HAP-1 (cell line): Measurements from ENCODE around the gene CLASP1.

ENCODE experiments used
- DNase-seq, 2 experiments: peaks; one replicate each; pipeline ENCODE4 v3.0.0-alpha.2; 2016 to 2020; ENCODE audit warnings: low spot score in 2 of 2
- H3K27me3 ChIP-seq: fragments of 250-450 bp; sonication (Bioruptor Pico); 2 replicates; pipeline ENCODE4 v1.5.1; 2020; ENCODE audit warnings: low read depth, mild to moderate bottlenecking, moderate library complexity
- H3K36me3 ChIP-seq: fragments of 250-450 bp; sonication (Bioruptor Pico); replicated peaks from 2 replicates; pipeline ENCODE4 v1.5.1; 2020; ENCODE audit warnings: mild to moderate bottlenecking
- H3K4me1 ChIP-seq: fragments of 250-450 bp; sonication (Bioruptor Pico); 2 replicates; pipeline ENCODE4 v1.5.1; 2020; ENCODE audit warnings: mild to moderate bottlenecking
- H3K4me3 ChIP-seq: fragments of 250-450 bp; sonication (Bioruptor Pico); 2 replicates; pipeline ENCODE4 v1.5.1; 2020; ENCODE audit warnings: mild to moderate bottlenecking, moderate library complexity
- H3K9me3 ChIP-seq: fragments of 250-450 bp; sonication (Bioruptor Pico); 2 replicates; pipeline ENCODE4 v1.5.1; 2020; ENCODE audit warnings: mild to moderate bottlenecking, moderate library complexity
- in situ Hi-C: fragments of 300-500 bp; cut with MboI; formaldehyde crosslinking; loops from 3 replicates; pipeline ENCODE4 v1.14.3; 2020; ENCODE audit warnings: low sequenced_read_pairs, inconsistent platforms, mixed read lengths

CLASP1 gene

GRCh38 chr2:121599963-121600651 lies 49.2 kb downstream of the CLASP1 start:
- Histone ChIP-seq H3K36me3 (peaks cover 8% of the 10 kb centered on the region), H3K4me1 (peaks cover 27% of the 10 kb centered on the region), H3K27me3 (no peaks in the 10 kb centered on the region), H3K9me3 (no peaks in the 10 kb centered on the region), H3K4me3 (no peak overlapping the region)
- no peak for DNase-seq
- in situ Hi-C loops = no loop called here

- no peaks in the 10 kb centered on the region for H3K9me3 ChIP-seq
- in situ Hi-C loops = no loop called here
- DNase-seq = no peak
- peaks cover 27% of the 10 kb centered on the region for H3K4me1 ChIP-seq
- peaks cover 5% of the 10 kb centered on the region for H3K36me3 ChIP-seq
- no peaks in the 10 kb centered on the region for H3K27me3 ChIP-seq
- no peak overlapping the region for H3K4me3 ChIP-seq
Observed at GRCh38 chr2:121598087-121598486, 51.2 kb downstream of the CLASP1 start.

GRCh38 chr2:121596221-121597080 lies 52.8 kb downstream of the CLASP1 start:
- H3K9me3 ChIP-seq = no peaks in the 10 kb centered on the region
- H3K27me3 ChIP-seq = no peaks in the 10 kb centered on the region
- in situ Hi-C loops = no loop called here
- no peak overlapping the region for H3K4me3 ChIP-seq
- DNase-seq = peak; percentile 42 to 76
- peaks cover 5% of the 10 kb centered on the region for H3K36me3 ChIP-seq
- peaks cover 19% of the 10 kb centered on the region for H3K4me1 ChIP-seq

- H3K27me3 ChIP-seq = no peaks in the 10 kb centered on the region
- no peak overlapping the region for H3K4me3 ChIP-seq
- H3K9me3 ChIP-seq = no peaks in the 10 kb centered on the region
- peaks cover 19% of the 10 kb centered on the region for H3K4me1 ChIP-seq
- peaks cover 5% of the 10 kb centered on the region for H3K36me3 ChIP-seq
- in situ Hi-C loops = no loop called here
- no peak for DNase-seq
Observed at GRCh38 chr2:121595012-121595891, 54.0 kb downstream of the CLASP1 start.

- no peak for DNase-seq
- in situ Hi-C loops = no loop called here
- no peaks in the 10 kb centered on the region for H3K9me3 ChIP-seq
- no peaks in the 10 kb centered on the region for H3K27me3 ChIP-seq
- H3K36me3 ChIP-seq = peaks cover 5% of the 10 kb centered on the region
- peaks cover 7% of the 10 kb centered on the region; the same call in 1 of the 2 replicates for H3K4me1 ChIP-seq
- no peak overlapping the region for H3K4me3 ChIP-seq
Observed at GRCh38 chr2:121591199-121591598, 58.1 kb downstream of the CLASP1 start.

GRCh38 chr2:121588357-121588756 lies 60.9 kb downstream of the CLASP1 start:
- no peak for DNase-seq
- in situ Hi-C loops = no loop called here
- Histone ChIP-seq H3K27me3 (no peaks in the 10 kb centered on the region), H3K4me3 (no peak overlapping the region), H3K9me3 (no peaks in the 10 kb centered on the region), H3K36me3 (no peaks in the 10 kb centered on the region), H3K4me1 (no peaks in the 10 kb centered on the region)

GRCh38 chr2:121587131-121587530 lies 62.1 kb downstream of the CLASP1 start:
- DNase-seq = no peak
- Histone ChIP-seq H3K9me3 (no peaks in the 10 kb centered on the region), H3K27me3 (no peaks in the 10 kb centered on the region), H3K36me3 (no peaks in the 10 kb centered on the region), H3K4me3 (no peak overlapping the region), H3K4me1 (no peaks in the 10 kb centered on the region)
- in situ Hi-C loops = no loop called here

GRCh38 chr2:121584741-121585140 lies 64.5 kb downstream of the CLASP1 start:
- DNase-seq = no peak
- H3K4me1 ChIP-seq = peaks cover 13% of the 10 kb centered on the region
- no peaks in the 10 kb centered on the region for H3K27me3 ChIP-seq
- H3K4me3 ChIP-seq = no peak overlapping the region
- in situ Hi-C loops = no loop called here
- H3K9me3 ChIP-seq = no peaks in the 10 kb centered on the region
- H3K36me3 ChIP-seq = no peaks in the 10 kb centered on the region

GRCh38 chr2:121583555-121583954 lies 65.7 kb downstream of the CLASP1 start:
- in situ Hi-C loops = no loop called here
- no peaks in the 10 kb centered on the region for H3K27me3 ChIP-seq
- H3K9me3 ChIP-seq = no peaks in the 10 kb centered on the region
- no peak overlapping the region for H3K4me3 ChIP-seq
- H3K36me3 ChIP-seq = no peaks in the 10 kb centered on the region
- DNase-seq = no peak
- peaks cover 20% of the 10 kb centered on the region for H3K4me1 ChIP-seq

- DNase-seq = no peak
- in situ Hi-C loops = no loop called here
- H3K36me3 ChIP-seq = no peaks in the 10 kb centered on the region
- H3K9me3 ChIP-seq = no peaks in the 10 kb centered on the region
- no peaks in the 10 kb centered on the region for H3K27me3 ChIP-seq
- no peak overlapping the region for H3K4me3 ChIP-seq
- H3K4me1 ChIP-seq = peaks cover 26% of the 10 kb centered on the region
Observed at GRCh38 chr2:121582272-121582671, 67.0 kb downstream of the CLASP1 start.

GRCh38 chr2:121579309-121579708 lies 70.0 kb downstream of the CLASP1 start:
- in situ Hi-C loops = no loop called here
- H3K4me1 ChIP-seq = peaks cover 33% of the 10 kb centered on the region
- H3K9me3 ChIP-seq = no peaks in the 10 kb centered on the region
- DNase-seq = peak; percentile 26 to 56
- no peaks in the 10 kb centered on the region for H3K36me3 ChIP-seq
- H3K27me3 ChIP-seq = no peaks in the 10 kb centered on the region
- no peak overlapping the region for H3K4me3 ChIP-seq

- no peaks in the 10 kb centered on the region for H3K9me3 ChIP-seq
- no peaks in the 10 kb centered on the region for H3K27me3 ChIP-seq
- DNase-seq = no peak
- H3K4me3 ChIP-seq = no peak overlapping the region
- no peaks in the 10 kb centered on the region for H3K36me3 ChIP-seq
- in situ Hi-C loops = no loop called here
- peaks cover 33% of the 10 kb centered on the region for H3K4me1 ChIP-seq
Observed at GRCh38 chr2:121577381-121577780, 71.9 kb downstream of the CLASP1 start.

GRCh38 chr2:121576263-121576662 lies 73.0 kb downstream of the CLASP1 start:
- in situ Hi-C loops = no loop called here
- H3K36me3 ChIP-seq = no peaks in the 10 kb centered on the region

More at GRCh38 chr2:121576263-121576662, 73.0 kb downstream of the CLASP1 start:
- Histone ChIP-seq H3K4me3 (no peak overlapping the region), H3K9me3 (no peaks in the 10 kb centered on the region), H3K4me1 (peaks cover 33% of the 10 kb centered on the region), H3K27me3 (no peaks in the 10 kb centered on the region)
- DNase-seq = no peak
